Measurements from ENCODE around the gene LRRC40. TPM values are rescaled to one million over a fixed set of nuclear protein-coding genes. Genes with fewer than 3 reads are reported as not detected.

Gene LRRC40
- total and polyA plus RNA-seq, 2 donors (not counting 3 experiments of a cell fraction or from before 2014, with no cell fraction given) = 8.1 to 21.1 TPM

DNA sequence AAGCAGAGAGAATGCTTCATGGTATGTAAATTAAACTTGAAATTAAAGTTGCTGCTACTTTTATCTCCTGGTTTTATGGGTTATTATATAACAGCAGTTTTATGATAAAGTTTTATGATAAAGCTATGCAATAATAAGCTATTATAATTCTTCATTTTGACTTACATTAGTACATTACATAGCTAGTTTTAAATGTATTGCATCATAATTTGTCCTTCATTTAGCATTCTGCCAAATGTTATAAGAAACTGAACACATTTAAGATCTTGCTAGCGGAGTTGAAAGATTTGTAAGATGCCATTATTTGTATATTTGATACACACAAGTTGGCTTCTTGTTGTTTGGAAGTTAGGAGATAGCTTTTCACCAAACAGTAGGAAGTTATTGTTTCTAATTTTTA is 101.6 kb downstream of the LRRC40 start:
- Histone ChIP-seq H3K9me3 (replicated peaks; ENCODE audit: control insufficient read depth, insufficient read depth, low read length) (no peaks in the 10 kb centered on the region), H3K79me2 (ENCODE audit: control insufficient read depth, insufficient read depth, low read length) (no peaks in the 10 kb centered on the region), H3K36me3 (ENCODE audit: control insufficient read depth in 2 of 2, extremely low read depth in 1 of 2, insufficient read depth in 2 of 2, low read length in 2 of 2) (no peaks in the 10 kb centered on the region), H3K9ac (replicated peaks; ENCODE audit: extremely low read depth, insufficient read depth, low read length) (no peak overlapping the region), H3K9me1 (replicated peaks; ENCODE audit: control insufficient read depth, extremely low read depth, insufficient read depth, low read length) (no peaks in the 10 kb centered on the region), H3K4me2 (ENCODE audit: insufficient read depth, low read length) (no peak overlapping the region), H2AFZ (ENCODE audit: low read depth, low read length) (no peak overlapping the region), H4K20me1 (replicated peaks; ENCODE audit: control insufficient read depth, extremely low read depth, insufficient read depth, low read length) (no peaks in the 10 kb centered on the region), H3K27me3 (ENCODE audit: control insufficient read depth in 2 of 2, insufficient read depth in 2 of 2, low read length in 2 of 2) (no peaks in the 10 kb centered on the region), H3K27ac (ENCODE audit: insufficient read depth, low read depth, low read length) (no peak overlapping the region), H3K4me1 (ENCODE audit: control insufficient read depth, extremely low read depth, insufficient read depth, low read length) (no peaks in the 10 kb centered on the region), H3K4me3 (replicated peaks in 1 of 3; ENCODE audit: insufficient read depth in 1 of 3, low read depth in 1 of 3, low read length in 3 of 3) (no peak overlapping the region)
- dilution Hi-C loops (cut with MboI; ENCODE audit: extremely low pct_ligation_motif_present, low sequenced_read_pairs) (no loop called here), intact Hi-C loops (cut with micrococcal nuclease) (no loop called here)
- ChIA-PET CTCF (interaction anchor here (1.0 to 1.3 kb wide), 2 partner anchors 8 to 23 kb away, joined by 3 to 4 read pairs; no protein-coding TSS in a partner anchor), POLR2A (no interaction called here)
- DNase-seq (ENCODE audit: low read depth, low spot score) (no peak), FAIRE-seq (no peak)
- TF ChIP-seq POLR2AphosphoS5 (IDR thresholded peaks at IDR 0.05; ENCODE audit: insufficient read depth, low read depth, low read length) = no peak
- BruUV-seq (replicated peaks) = no TSS peak

DNA sequence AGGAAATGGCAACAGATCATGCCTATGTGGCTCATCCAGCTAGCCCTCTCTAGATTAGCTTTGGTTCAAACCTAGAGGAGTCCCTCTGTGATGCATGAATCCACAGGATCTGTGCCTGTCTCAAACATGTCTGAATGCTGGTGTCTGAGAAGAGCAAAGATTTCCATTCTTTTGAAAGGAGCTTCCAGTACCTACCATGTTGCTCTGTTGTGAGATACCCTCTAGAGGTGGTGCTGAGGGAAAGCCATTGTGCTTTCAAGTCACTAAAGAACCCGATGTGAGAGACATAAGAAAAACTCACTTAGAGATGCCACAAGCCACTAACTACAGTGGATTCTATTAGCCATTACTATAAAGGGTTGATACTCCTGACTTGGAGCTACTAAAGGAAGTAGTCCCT is 103.6 kb downstream of the LRRC40 start:
- Histone ChIP-seq H3K4me1 (ENCODE audit: control insufficient read depth, extremely low read depth, insufficient read depth, low read length) (no peaks in the 10 kb centered on the region), H3K9ac (replicated peaks; ENCODE audit: extremely low read depth, insufficient read depth, low read length) (no peak overlapping the region), H3K36me3 (ENCODE audit: control insufficient read depth in 2 of 2, extremely low read depth in 1 of 2, insufficient read depth in 2 of 2, low read length in 2 of 2) (no peaks in the 10 kb centered on the region), H3K9me3 (replicated peaks; ENCODE audit: control insufficient read depth, insufficient read depth, low read length) (no peaks in the 10 kb centered on the region), H3K4me2 (ENCODE audit: insufficient read depth, low read length) (no peak overlapping the region), H3K9me1 (replicated peaks; ENCODE audit: control insufficient read depth, extremely low read depth, insufficient read depth, low read length) (no peaks in the 10 kb centered on the region), H3K79me2 (ENCODE audit: control insufficient read depth, insufficient read depth, low read length) (no peaks in the 10 kb centered on the region), H2AFZ (ENCODE audit: low read depth, low read length) (no peak overlapping the region), H3K27me3 (ENCODE audit: control insufficient read depth in 2 of 2, insufficient read depth in 2 of 2, low read length in 2 of 2) (no peaks in the 10 kb centered on the region), H3K4me3 (replicated peaks in 1 of 3; ENCODE audit: insufficient read depth in 1 of 3, low read depth in 1 of 3, low read length in 3 of 3) (no peak overlapping the region), H4K20me1 (replicated peaks; ENCODE audit: control insufficient read depth, extremely low read depth, insufficient read depth, low read length) (no peaks in the 10 kb centered on the region), H3K27ac (ENCODE audit: insufficient read depth, low read depth, low read length) (no peak overlapping the region)
- CTCF ChIA-PET = no interaction called here
- dilution Hi-C loops (cut with MboI; ENCODE audit: extremely low pct_ligation_motif_present, low sequenced_read_pairs) = no loop called here
- FAIRE-seq (no peak), DNase-seq (ENCODE audit: low read depth, low spot score) (no peak)
- TF ChIP-seq, protein P1, sequence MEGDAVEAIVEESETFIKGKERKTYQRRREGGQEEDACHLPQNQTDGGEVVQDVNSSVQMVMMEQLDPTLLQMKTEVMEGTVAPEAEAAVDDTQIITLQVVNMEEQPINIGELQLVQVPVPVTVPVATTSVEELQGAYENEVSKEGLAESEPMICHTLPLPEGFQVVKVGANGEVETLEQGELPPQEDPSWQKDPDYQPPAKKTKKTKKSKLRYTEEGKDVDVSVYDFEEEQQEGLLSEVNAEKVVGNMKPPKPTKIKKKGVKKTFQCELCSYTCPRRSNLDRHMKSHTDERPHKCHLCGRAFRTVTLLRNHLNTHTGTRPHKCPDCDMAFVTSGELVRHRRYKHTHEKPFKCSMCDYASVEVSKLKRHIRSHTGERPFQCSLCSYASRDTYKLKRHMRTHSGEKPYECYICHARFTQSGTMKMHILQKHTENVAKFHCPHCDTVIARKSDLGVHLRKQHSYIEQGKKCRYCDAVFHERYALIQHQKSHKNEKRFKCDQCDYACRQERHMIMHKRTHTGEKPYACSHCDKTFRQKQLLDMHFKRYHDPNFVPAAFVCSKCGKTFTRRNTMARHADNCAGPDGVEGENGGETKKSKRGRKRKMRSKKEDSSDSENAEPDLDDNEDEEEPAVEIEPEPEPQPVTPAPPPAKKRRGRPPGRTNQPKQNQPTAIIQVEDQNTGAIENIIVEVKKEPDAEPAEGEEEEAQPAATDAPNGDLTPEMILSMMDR (IDR thresholded peaks at IDR 0.05; ENCODE audit: extremely low read depth in 1 of 2, insufficient read depth in 1 of 2, low read depth in 1 of 2, low read length in 2 of 2) = no peak
- TF ChIP-seq POLR2AphosphoS5 (IDR thresholded peaks at IDR 0.05; ENCODE audit: insufficient read depth, low read depth, low read length) (no peak), GATA2 (IDR thresholded peaks at IDR 0.05; ENCODE audit: insufficient read depth, insufficient read length, low read depth, low read length) (no peak), POLR2A (IDR thresholded peaks at IDR 0.05; ENCODE audit: low read depth, low read length) (no peak)
- POLR2A ChIA-PET = no interaction called here
- BruUV-seq (replicated peaks) = no TSS peak
- intact Hi-C loops (cut with micrococcal nuclease) = no loop called here
